HepG2 (cell line): ENCODE data around the gene KIF3A. TPM values are rescaled to one million over a fixed set of nuclear protein-coding genes. Genes with fewer than 3 reads are reported as not detected.

ENCODE experiments used
- ARHGAP35 ChIP-seq: sonication (generic); formaldehyde crosslinking; IDR thresholded peaks from 2 replicates; pipeline ENCODE4 v1.9.0; 2022; ENCODE audit warnings: mild to moderate bottlenecking, inconsistent platforms, moderate library complexity, missing genetic modification reagents, borderline replicate concordance
- E2F2 ChIP-seq: sonication (generic); formaldehyde crosslinking; IDR thresholded peaks from 2 replicates; pipeline ENCODE4 v1.4.0; 2020; ENCODE audit warnings: missing genetic modification reagents, borderline replicate concordance
- HNRNPUL1 ChIP-seq: fragments of 200-400 bp; formaldehyde crosslinking; IDR thresholded peaks from 2 replicates; pipeline ENCODE4 v1.6.1; 2017; ENCODE audit warnings: low read depth, mild to moderate bottlenecking, low read length, moderate library complexity
- JUND ChIP-seq: sonication (generic); formaldehyde crosslinking; IDR thresholded peaks from 2 replicates; pipeline ENCODE4 v1.8.0; 2022; ENCODE audit warnings: mild to moderate bottlenecking, missing genetic modification reagents
- KLF9 ChIP-seq: IDR thresholded peaks from 2 replicates; pipeline ENCODE4 v1.6.1; 2016; ENCODE audit warnings: low read depth
- MXD4 ChIP-seq: IDR thresholded peaks from 2 replicates; pipeline ENCODE4 v1.6.1; 2016; ENCODE audit warnings: mild to moderate bottlenecking, missing biosample characterization, missing genetic modification reagents
- NBN ChIP-seq: fragments of 450-650 bp; conservative IDR thresholded peaks from 2 replicates; pipeline ENCODE4 v1.6.1; 2017
- RAD21 ChIP-seq: fragments of 450-650 bp; formaldehyde crosslinking; IDR thresholded peaks from 2 replicates; pipeline ENCODE4 v1.5.0; 2020; ENCODE audit warnings: mild to moderate bottlenecking
- SETDB1 ChIP-seq: sonication (generic); formaldehyde crosslinking; IDR thresholded peaks from 2 replicates; pipeline ENCODE4 v1.5.1; 2020; ENCODE audit warnings: missing genetic modification reagents, mild to moderate bottlenecking, borderline replicate concordance
- SIX1 ChIP-seq: sonication (generic); formaldehyde crosslinking; IDR thresholded peaks from 2 replicates; pipeline ENCODE4 v1.4.0; 2020; ENCODE audit warnings: missing genetic modification reagents, borderline replicate concordance
- SMARCE1 ChIP-seq: fragments of 450-650 bp; IDR thresholded peaks from 2 replicates; pipeline ENCODE4 v1.6.1; 2017; ENCODE audit warnings: borderline replicate concordance
- SP1 ChIP-seq, 2 experiments: fragments of 450-650 bp in 1 of 2; sonication (generic) in 1 of 2; formaldehyde crosslinking in 1 of 2; IDR thresholded peaks; 2 replicates each; pipeline versions ENCODE4 v1.4.0 to v1.6.1; 2016 to 2020; ENCODE audit warnings: missing genetic modification reagents in 1 of 2
- SRF ChIP-seq: IDR thresholded peaks from 2 replicates; pipeline ENCODE4 v1.6.1; 2011; ENCODE audit warnings: mild to moderate bottlenecking, low read depth, low read length, moderate library complexity
- SRSF4 ChIP-seq: fragments of 200-400 bp; formaldehyde crosslinking; IDR thresholded peaks from one replicate; pipeline ENCODE4 v1.6.1; 2018; ENCODE audit warnings: mild to moderate bottlenecking, low read depth, low read length, moderate library complexity; ENCODE audit not compliant: poor library complexity, severe bottlenecking
- ZNF136 ChIP-seq: sonication (generic); formaldehyde crosslinking; IDR thresholded peaks from 2 replicates; pipeline ENCODE4 v1.8.1; 2022; ENCODE audit warnings: low read depth, mild to moderate bottlenecking, moderate library complexity, missing genetic modification reagents
- ZNF180 ChIP-seq: sonication (generic); formaldehyde crosslinking; IDR thresholded peaks from 2 replicates; pipeline ENCODE4 v1.4.0; 2020; ENCODE audit warnings: low read depth, missing genetic modification reagents, borderline replicate concordance
- ZNF546 ChIP-seq: sonication (generic); formaldehyde crosslinking; conservative IDR thresholded peaks from 2 replicates; pipeline ENCODE4 v1.8.1; 2023; ENCODE audit warnings: mild to moderate bottlenecking, missing genetic modification reagents
- ZNF772 ChIP-seq: sonication (generic); formaldehyde crosslinking; IDR thresholded peaks from 2 replicates; pipeline ENCODE4 v1.5.0; 2020; ENCODE audit warnings: mild to moderate bottlenecking, missing genetic modification reagents
- polyA plus RNA-seq, 8 experiments: library from polyadenylated mRNA; depleted of rRNA in 3 of 8; stranded (reverse) in 7 of 8; unstranded in 1 of 8; fragments of >200 nt; fragmentation: Illumina TruSeq in 4 of 8; extraction: Trizol in 4 of 8; gene quantifications; 2 replicates each; pipeline versions ENCODE4 v1.2.1 to v1.2.3, GENCODE V29; 2011 to 2016; ENCODE audit warnings: low read depth in 4 of 8, missing spikeins in 1 of 8, mixed read lengths in 1 of 8; ENCODE audit not compliant: insufficient read depth in 1 of 8
- total RNA-seq, 5 experiments: library from RNA; depleted of rRNA; stranded (reverse); fragments of >200 nt; fragmentation: Illumina TruSeq; extraction: Trizol; gene quantifications; 2 replicates each; pipeline ENCODE4 v1.2.3, GENCODE V29; 2016; ENCODE audit warnings: low read depth in 1 of 5
- TF ChIP-seq, protein P1 (sequence below): sonication (generic); formaldehyde crosslinking; IDR thresholded peaks from 2 replicates; pipeline ENCODE4 v1.4.0; 2020; ENCODE audit warnings: mild to moderate bottlenecking, low read depth, missing genetic modification reagents
- TF ChIP-seq, protein P2 (sequence below): sonication (generic); formaldehyde crosslinking; IDR thresholded peaks from 2 replicates; pipeline ENCODE4 v1.5.0; 2020; ENCODE audit warnings: missing genetic modification reagents
- TF ChIP-seq, protein P3 (sequence below): sonication (generic); formaldehyde crosslinking; IDR thresholded peaks from 2 replicates; pipeline ENCODE4 v1.4.0; 2020; ENCODE audit warnings: missing genetic modification reagents

Gene KIF3A
- total and polyA plus RNA-seq, 2 of the 13 experiments (the other 11 are each of a cell fraction or from before 2014, with no cell fraction given): 2.3 to 8.4 TPM

DNA sequence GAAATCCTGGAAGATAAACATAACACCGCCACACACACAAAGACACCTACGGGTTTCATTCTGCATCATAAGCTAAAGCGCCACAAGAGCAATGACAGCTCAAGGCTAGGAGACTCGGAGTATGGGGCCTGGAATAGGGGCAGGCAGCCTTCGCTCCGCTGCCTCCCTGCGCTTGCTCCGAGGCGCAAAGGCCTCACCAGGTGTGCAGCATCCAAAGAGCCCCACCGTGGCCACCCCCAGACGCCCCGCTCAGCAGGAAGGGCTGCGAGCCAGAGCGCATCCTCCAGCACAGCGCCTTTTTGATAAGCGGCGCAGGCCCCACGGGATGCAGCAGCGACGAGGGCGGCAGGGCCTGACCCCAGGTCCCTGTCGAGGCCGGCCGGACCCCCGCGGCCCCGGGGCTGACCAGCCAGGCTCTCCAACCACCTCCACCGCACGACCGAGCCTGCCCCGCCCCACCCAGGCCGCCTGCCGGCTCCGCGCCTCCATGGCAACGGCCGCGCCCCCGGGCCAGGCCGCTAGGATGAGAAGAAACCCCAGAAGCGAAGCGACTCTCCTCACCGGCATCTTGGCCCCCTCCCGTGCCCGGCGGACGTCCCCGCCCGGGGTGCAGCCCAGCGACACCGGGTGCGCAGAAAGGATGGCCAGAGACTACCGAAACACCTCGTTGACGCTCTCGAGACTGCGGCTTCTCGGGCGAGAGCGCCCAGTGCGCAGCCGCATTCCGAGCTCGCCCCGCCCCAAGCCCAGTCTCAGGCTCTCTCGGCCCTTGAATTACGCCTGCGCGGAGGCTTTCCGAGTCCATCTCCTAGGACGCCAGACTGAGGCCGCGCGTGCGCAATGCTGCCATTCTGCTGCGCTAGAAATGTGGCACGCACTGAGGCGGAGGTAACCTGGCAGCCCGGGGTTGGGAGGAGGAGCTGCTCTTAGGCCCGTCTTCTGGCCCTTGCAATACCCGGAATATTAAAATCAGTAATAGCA is at the start of gene KIF3A (continued):
- TF ChIP-seq, protein P1, sequence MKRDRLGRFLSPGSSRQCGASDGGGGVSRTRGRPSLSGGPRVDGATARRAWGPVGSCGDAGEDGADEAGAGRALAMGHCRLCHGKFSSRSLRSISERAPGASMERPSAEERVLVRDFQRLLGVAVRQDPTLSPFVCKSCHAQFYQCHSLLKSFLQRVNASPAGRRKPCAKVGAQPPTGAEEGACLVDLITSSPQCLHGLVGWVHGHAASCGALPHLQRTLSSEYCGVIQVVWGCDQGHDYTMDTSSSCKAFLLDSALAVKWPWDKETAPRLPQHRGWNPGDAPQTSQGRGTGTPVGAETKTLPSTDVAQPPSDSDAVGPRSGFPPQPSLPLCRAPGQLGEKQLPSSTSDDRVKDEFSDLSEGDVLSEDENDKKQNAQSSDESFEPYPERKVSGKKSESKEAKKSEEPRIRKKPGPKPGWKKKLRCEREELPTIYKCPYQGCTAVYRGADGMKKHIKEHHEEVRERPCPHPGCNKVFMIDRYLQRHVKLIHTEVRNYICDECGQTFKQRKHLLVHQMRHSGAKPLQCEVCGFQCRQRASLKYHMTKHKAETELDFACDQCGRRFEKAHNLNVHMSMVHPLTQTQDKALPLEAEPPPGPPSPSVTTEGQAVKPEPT (CRISPR knock-in tag): no peak; the same call in 1 of the 2 replicates
- TF ChIP-seq ZNF546 (CRISPR knock-in tag): no peak
- no peak for TF ChIP-seq JUND (CRISPR knock-in tag)
- TF ChIP-seq SRSF4: no peak
- no peak for TF ChIP-seq ZNF772 (CRISPR knock-in tag)
- TF ChIP-seq, protein P2, sequence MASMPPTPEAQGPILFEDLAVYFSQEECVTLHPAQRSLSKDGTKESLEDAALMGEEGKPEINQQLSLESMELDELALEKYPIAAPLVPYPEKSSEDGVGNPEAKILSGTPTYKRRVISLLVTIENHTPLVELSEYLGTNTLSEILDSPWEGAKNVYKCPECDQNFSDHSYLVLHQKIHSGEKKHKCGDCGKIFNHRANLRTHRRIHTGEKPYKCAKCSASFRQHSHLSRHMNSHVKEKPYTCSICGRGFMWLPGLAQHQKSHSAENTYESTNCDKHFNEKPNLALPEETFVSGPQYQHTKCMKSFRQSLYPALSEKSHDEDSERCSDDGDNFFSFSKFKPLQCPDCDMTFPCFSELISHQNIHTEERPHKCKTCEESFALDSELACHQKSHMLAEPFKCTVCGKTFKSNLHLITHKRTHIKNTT (CRISPR knock-in tag): no peak
- no peak for TF ChIP-seq ARHGAP35 (CRISPR knock-in tag)
- TF ChIP-seq ZNF180: no peak
- no peak for TF ChIP-seq RAD21 (CRISPR knock-in tag)
- no peak for TF ChIP-seq ZNF136 (CRISPR knock-in tag)
- no peak for TF ChIP-seq SIX1 (CRISPR knock-in tag)
- peak; percentile 49; the same call in 1 of the 2 replicates for TF ChIP-seq KLF9 (CRISPR knock-in tag)
- no peak for TF ChIP-seq SP1 (IDR thresholded peaks at IDR 0.05)
- no peak for TF ChIP-seq SP1 (CRISPR knock-in tag; IDR thresholded peaks at IDR 0.05)
- TF ChIP-seq SETDB1 (CRISPR knock-in tag): no peak
- TF ChIP-seq HNRNPUL1: no peak
- peak; percentile 69; the same call in 1 of the 2 replicates for TF ChIP-seq MXD4 (CRISPR knock-in tag)
- no peak for TF ChIP-seq E2F2 (CRISPR knock-in tag)
- TF ChIP-seq, protein P3, sequence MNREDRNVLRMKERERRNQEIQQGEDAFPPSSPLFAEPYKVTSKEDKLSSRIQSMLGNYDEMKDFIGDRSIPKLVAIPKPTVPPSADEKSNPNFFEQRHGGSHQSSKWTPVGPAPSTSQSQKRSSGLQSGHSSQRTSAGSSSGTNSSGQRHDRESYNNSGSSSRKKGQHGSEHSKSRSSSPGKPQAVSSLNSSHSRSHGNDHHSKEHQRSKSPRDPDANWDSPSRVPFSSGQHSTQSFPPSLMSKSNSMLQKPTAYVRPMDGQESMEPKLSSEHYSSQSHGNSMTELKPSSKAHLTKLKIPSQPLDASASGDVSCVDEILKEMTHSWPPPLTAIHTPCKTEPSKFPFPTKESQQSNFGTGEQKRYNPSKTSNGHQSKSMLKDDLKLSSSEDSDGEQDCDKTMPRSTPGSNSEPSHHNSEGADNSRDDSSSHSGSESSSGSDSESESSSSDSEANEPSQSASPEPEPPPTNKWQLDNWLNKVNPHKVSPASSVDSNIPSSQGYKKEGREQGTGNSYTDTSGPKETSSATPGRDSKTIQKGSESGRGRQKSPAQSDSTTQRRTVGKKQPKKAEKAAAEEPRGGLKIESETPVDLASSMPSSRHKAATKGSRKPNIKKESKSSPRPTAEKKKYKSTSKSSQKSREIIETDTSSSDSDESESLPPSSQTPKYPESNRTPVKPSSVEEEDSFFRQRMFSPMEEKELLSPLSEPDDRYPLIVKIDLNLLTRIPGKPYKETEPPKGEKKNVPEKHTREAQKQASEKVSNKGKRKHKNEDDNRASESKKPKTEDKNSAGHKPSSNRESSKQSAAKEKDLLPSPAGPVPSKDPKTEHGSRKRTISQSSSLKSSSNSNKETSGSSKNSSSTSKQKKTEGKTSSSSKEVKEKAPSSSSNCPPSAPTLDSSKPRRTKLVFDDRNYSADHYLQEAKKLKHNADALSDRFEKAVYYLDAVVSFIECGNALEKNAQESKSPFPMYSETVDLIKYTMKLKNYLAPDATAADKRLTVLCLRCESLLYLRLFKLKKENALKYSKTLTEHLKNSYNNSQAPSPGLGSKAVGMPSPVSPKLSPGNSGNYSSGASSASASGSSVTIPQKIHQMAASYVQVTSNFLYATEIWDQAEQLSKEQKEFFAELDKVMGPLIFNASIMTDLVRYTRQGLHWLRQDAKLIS: no peak
- TF ChIP-seq NBN: no peak
- no peak for TF ChIP-seq SMARCE1
- no peak for TF ChIP-seq SRF
